Liver (tissue), 2 donors: Measurements from ENCODE around the gene APPL2.

ENCODE experiments used
- CTCF ChIP-seq: fragments of 150-350 bp; IDR thresholded peaks from 2 replicates; pipeline ENCODE4 v1.5.1; 2017; ENCODE audit warnings: improper control_type of control experiment, low read depth, low read length; ENCODE audit not compliant: missing input control
- MAX ChIP-seq: IDR thresholded peaks from 2 replicates; pipeline ENCODE4 v1.6.1; 2016; ENCODE audit warnings: antibody characterized with exemption
- ZBTB33 ChIP-seq: IDR thresholded peaks from 2 replicates; pipeline ENCODE4 v1.6.1; 2016; ENCODE audit warnings: antibody characterized with exemption
- donor health status: healthy.

- no peak for TF ChIP-seq MAX
- no peak for TF ChIP-seq ZBTB33
- TF ChIP-seq CTCF = no peak
Measured at GRCh38 chr12:105225505-105226015, 10.4 kb downstream of the APPL2 start.
